H9 (cell line): ENCODE data around the gene MXRA7. TPM values are rescaled to one million over a fixed set of nuclear protein-coding genes. Genes with fewer than 3 reads are reported as not detected.

Experiments
- DNase-seq: peaks from one replicate; pipeline ENCODE4 v3.0.0-alpha.2; 2017
- H2AFZ ChIP-seq: one replicate; pipeline ENCODE4 v1.6.1; 2013; ENCODE audit warnings: mild to moderate bottlenecking, low read length, control low read depth, moderate library complexity
- H2AK5ac ChIP-seq: 2 replicates; pipeline ENCODE4 v1.6.1; 2013; ENCODE audit warnings: low read length, control low read depth, mixed read lengths; ENCODE audit not compliant: insufficient read length
- H2BK120ac ChIP-seq: one replicate; pipeline ENCODE4 v1.6.1; 2013; ENCODE audit warnings: low read depth, mild to moderate bottlenecking, low read length, control low read depth, inconsistent platforms; ENCODE audit not compliant: poor library complexity, severe bottlenecking
- H2BK12ac ChIP-seq: 2 replicates; pipeline ENCODE4 v1.6.1; 2013; ENCODE audit warnings: low read length, control low read depth, mixed read lengths, low read depth; ENCODE audit not compliant: insufficient read length
- H2BK15ac ChIP-seq: 2 replicates; pipeline ENCODE4 v1.6.1; 2013; ENCODE audit warnings: low read depth, low read length, control low read depth
- H2BK20ac ChIP-seq: one replicate; pipeline ENCODE4 v1.6.1; 2013; ENCODE audit warnings: low read depth, mild to moderate bottlenecking, low read length, control low read depth, inconsistent platforms; ENCODE audit not compliant: poor library complexity, severe bottlenecking
- H2BK5ac ChIP-seq: 2 replicates; pipeline ENCODE4 v1.6.1; 2013; ENCODE audit warnings: low read length, control low read depth, mixed read lengths; ENCODE audit not compliant: insufficient read length
- H3K14ac ChIP-seq: 2 replicates; pipeline ENCODE4 v1.6.1; 2013; ENCODE audit warnings: low read length, control low read depth; ENCODE audit not compliant: insufficient read depth
- H3K18ac ChIP-seq: 2 replicates; pipeline ENCODE4 v1.6.1; 2013; ENCODE audit warnings: low read depth, mild to moderate bottlenecking, mixed read lengths, low read length, control low read depth; ENCODE audit not compliant: insufficient read length
- H3K23ac ChIP-seq: 2 replicates; pipeline ENCODE4 v1.6.1; 2013; ENCODE audit warnings: low read length, control low read depth, mixed read lengths, low read depth; ENCODE audit not compliant: insufficient read length
- H3K23me2 ChIP-seq: 2 replicates; pipeline ENCODE4 v1.6.1; 2013; ENCODE audit warnings: low read depth, mild to moderate bottlenecking, mixed read lengths, low read length, control low read depth; ENCODE audit not compliant: insufficient read length, poor library complexity, severe bottlenecking
- H3K27ac ChIP-seq: 2 replicates; pipeline ENCODE4 v1.5.1; 2013; ENCODE audit warnings: low read length, control low read depth, mixed read lengths, low read depth; ENCODE audit not compliant: insufficient read length
- H3K27me3 ChIP-seq: 2 replicates; pipeline ENCODE4 v1.6.1; 2013; ENCODE audit warnings: low read length, control low read depth, inconsistent platforms; ENCODE audit not compliant: insufficient read depth
- H3K4ac ChIP-seq: 2 replicates; pipeline ENCODE4 v1.6.1; 2013; ENCODE audit warnings: low read depth, mild to moderate bottlenecking, control low read depth, inconsistent platforms, low read length, moderate library complexity
- H3K4me1 ChIP-seq: 2 replicates; pipeline ENCODE4 v1.6.1; 2013; ENCODE audit warnings: low read length, control low read depth, inconsistent platforms; ENCODE audit not compliant: insufficient read depth
- H3K4me2 ChIP-seq: 2 replicates; pipeline ENCODE4 v1.6.1; 2013; ENCODE audit warnings: low read length, control low read depth, mixed read lengths; ENCODE audit not compliant: insufficient read length, insufficient read depth
- H3K56ac ChIP-seq: 2 replicates; pipeline ENCODE4 v1.6.1; 2013; ENCODE audit warnings: low read depth, mild to moderate bottlenecking, mixed read lengths, low read length, control low read depth; ENCODE audit not compliant: insufficient read length
- H3K79me1 ChIP-seq: 2 replicates; pipeline ENCODE4 v1.6.1; 2013; ENCODE audit warnings: low read depth, mild to moderate bottlenecking, moderate library complexity, low read length, control low read depth, inconsistent platforms; ENCODE audit not compliant: insufficient read depth, poor library complexity, severe bottlenecking
- H3K79me2 ChIP-seq: 2 replicates; pipeline ENCODE4 v1.6.1; 2013; ENCODE audit warnings: low read length, control low read depth, inconsistent platforms; ENCODE audit not compliant: insufficient read depth
- H3K9ac ChIP-seq: 2 replicates; pipeline ENCODE4 v1.6.1; 2013; ENCODE audit warnings: low read length, control low read depth, mixed read lengths; ENCODE audit not compliant: insufficient read length; ENCODE audit errors: extremely low read depth
- H3K9me3 ChIP-seq: one replicate; pipeline ENCODE4 v1.6.1; 2013; ENCODE audit warnings: low read depth, low read length, inconsistent platforms; ENCODE audit not compliant: control insufficient read depth
- H3T11ph ChIP-seq: one replicate; pipeline ENCODE4 v1.6.1; 2013; ENCODE audit warnings: mild to moderate bottlenecking, low read length, control low read depth, inconsistent platforms
- H4K20me1 ChIP-seq: one replicate; pipeline ENCODE4 v1.6.1; 2013; ENCODE audit not compliant: control insufficient read depth, insufficient read length, insufficient read depth
- H4K5ac ChIP-seq: 2 replicates; pipeline ENCODE4 v1.6.1; 2013; ENCODE audit warnings: low read depth, mild to moderate bottlenecking, mixed read lengths, low read length, control low read depth; ENCODE audit not compliant: insufficient read length
- H4K8ac ChIP-seq: replicated peaks from 2 replicates; pipeline ENCODE4 v1.6.1; 2013; ENCODE audit warnings: low read length, control low read depth, mixed read lengths, low read depth; ENCODE audit not compliant: insufficient read length
- H4K91ac ChIP-seq: 2 replicates; pipeline ENCODE4 v1.6.1; 2013; ENCODE audit warnings: low read depth, mild to moderate bottlenecking, moderate library complexity, mixed read lengths, low read length, control low read depth; ENCODE audit not compliant: insufficient read length
- H3K27ac Mint-ChIP-seq, 3 experiments: 2 replicates in 2 of 3; 3 replicates in 1 of 3; pipeline ENCODE4 v1.8.0; 2020 to 2021; ENCODE audit warnings: mixed read lengths in 3 of 3, mild to moderate bottlenecking in 1 of 3, moderate library complexity in 1 of 3
- H3K27me3 Mint-ChIP-seq: 2 replicates; pipeline ENCODE4 v1.8.0; 2021; ENCODE audit warnings: low read depth, mild to moderate bottlenecking, moderate library complexity, mixed read lengths
- H3K36me3 Mint-ChIP-seq, 3 experiments: 2 replicates in 2 of 3; 3 replicates in 1 of 3; pipeline ENCODE4 v1.8.0; 2020 to 2021; ENCODE audit warnings: low read depth in 3 of 3, mixed read lengths in 3 of 3; ENCODE audit not compliant: insufficient read depth in 1 of 3
- H3K4me1 Mint-ChIP-seq, 2 experiments: 2 replicates each; pipeline ENCODE4 v1.8.0; 2020; ENCODE audit warnings: mixed read lengths in 2 of 2
- H3K4me3 Mint-ChIP-seq, 2 experiments: 2 replicates in 1 of 2; 3 replicates in 1 of 2; pipeline ENCODE4 v1.8.0; 2020 to 2021; ENCODE audit warnings: mild to moderate bottlenecking in 2 of 2, mixed read lengths in 2 of 2, moderate library complexity in 1 of 2
- H3K9me3 Mint-ChIP-seq, 2 experiments: 2 replicates in 1 of 2; 3 replicates in 1 of 2; pipeline ENCODE4 v1.8.0; 2020; ENCODE audit warnings: mild to moderate bottlenecking in 2 of 2, mixed read lengths in 2 of 2, moderate library complexity in 1 of 2
- whole genome bisulfite sequencing: extraction: QIAGEN DNeasy Blood & Tissue Kit; methylation state at CpG from one replicate; pipeline ENCODE4 v1.1.7; 2013; ENCODE audit warnings: missing lambda C conversion rate, low lambda C conversion rate, mixed read lengths; ENCODE audit not compliant: insufficient read length; ENCODE audit errors: extremely low coverage; 5-methylcytosine and 5-hydroxymethylcytosine counted together
- total RNA-seq: library from RNA; stranded (reverse); gene quantifications from 2 replicates; pipeline ENCODE4 v1.2.1, GENCODE V29; 2021
- TF ChIP-seq, protein P1 (sequence below): fragments of 200-600 bp; sonication (generic); conservative IDR thresholded peaks from 3 replicates; pipeline ENCODE4 v1.8.0; 2021; ENCODE audit warnings: antibody characterized with exemption, mild to moderate bottlenecking

The MXRA7 gene
- total RNA-seq, 1 experiment from 2014 or later = 28.2 TPM

DNA sequence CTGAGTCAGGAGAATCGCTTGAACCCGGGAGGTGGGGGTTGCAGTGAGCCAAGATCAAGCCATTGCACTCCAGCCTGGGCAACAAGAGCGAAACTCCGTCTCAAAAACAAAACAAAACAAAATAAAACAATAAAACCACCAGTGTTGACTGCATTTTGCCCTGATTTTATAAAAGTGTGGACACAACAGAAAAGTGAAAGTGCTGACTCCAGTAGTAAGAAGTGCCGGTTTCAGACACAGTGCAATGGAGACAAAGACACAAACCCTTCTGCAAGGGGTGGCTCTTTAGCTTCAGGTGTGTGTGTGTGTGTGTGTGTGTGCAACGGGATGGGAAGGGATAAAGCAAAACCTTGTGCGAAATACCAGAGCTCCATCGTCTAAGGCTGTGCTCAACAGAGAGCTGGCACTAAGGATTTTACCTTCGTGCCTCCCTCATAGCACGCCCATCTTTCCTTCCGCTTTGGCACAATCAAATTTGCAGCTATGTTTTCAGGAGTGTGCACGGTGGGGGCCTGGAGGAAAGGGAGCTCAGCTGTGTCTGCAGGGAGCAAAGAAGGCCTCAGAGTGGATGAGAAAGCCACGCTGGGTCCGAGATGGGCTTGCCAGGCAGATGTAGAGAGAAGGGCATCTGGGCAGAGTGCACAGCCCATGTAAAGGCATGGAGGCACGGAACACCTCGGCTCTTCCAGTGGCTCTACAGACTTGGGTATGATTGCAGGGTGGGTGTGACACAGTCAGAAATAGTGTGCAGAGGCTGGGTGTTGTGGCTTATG is 15.5 kb downstream of the MXRA7 start:
- Histone ChIP-seq H3K9ac (no peak overlapping the region), H2BK5ac (no peak overlapping the region), H2AFZ (no peak overlapping the region), H3K79me1 (no peaks in the 10 kb centered on the region), H3K23ac (no peak overlapping the region), H3K4ac (no peak overlapping the region), H3K27ac (no peak overlapping the region), H3K4me2 (no peak overlapping the region), H3K79me2 (no peaks in the 10 kb centered on the region), H4K8ac (peak overlapping the region; percentile 27), H3K14ac (no peak overlapping the region), H4K20me1 (no peaks in the 10 kb centered on the region), H2BK120ac (no peak overlapping the region), H4K91ac (no peak overlapping the region), H3K4me1 (no peaks in the 10 kb centered on the region), H4K5ac (no peak overlapping the region), H3K27me3 (no peaks in the 10 kb centered on the region), H3T11ph (no peak overlapping the region), H2AK5ac (no peak overlapping the region), H2BK12ac (no peak overlapping the region), H3K23me2 (peaks cover 3% of the 10 kb centered on the region), H3K56ac (no peak overlapping the region), H3K9me3 (no peaks in the 10 kb centered on the region), H2BK20ac (no peak overlapping the region), H3K18ac (no peak overlapping the region), H2BK15ac (no peak overlapping the region)
- TF ChIP-seq, protein P1, sequence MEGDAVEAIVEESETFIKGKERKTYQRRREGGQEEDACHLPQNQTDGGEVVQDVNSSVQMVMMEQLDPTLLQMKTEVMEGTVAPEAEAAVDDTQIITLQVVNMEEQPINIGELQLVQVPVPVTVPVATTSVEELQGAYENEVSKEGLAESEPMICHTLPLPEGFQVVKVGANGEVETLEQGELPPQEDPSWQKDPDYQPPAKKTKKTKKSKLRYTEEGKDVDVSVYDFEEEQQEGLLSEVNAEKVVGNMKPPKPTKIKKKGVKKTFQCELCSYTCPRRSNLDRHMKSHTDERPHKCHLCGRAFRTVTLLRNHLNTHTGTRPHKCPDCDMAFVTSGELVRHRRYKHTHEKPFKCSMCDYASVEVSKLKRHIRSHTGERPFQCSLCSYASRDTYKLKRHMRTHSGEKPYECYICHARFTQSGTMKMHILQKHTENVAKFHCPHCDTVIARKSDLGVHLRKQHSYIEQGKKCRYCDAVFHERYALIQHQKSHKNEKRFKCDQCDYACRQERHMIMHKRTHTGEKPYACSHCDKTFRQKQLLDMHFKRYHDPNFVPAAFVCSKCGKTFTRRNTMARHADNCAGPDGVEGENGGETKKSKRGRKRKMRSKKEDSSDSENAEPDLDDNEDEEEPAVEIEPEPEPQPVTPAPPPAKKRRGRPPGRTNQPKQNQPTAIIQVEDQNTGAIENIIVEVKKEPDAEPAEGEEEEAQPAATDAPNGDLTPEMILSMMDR = no peak
- Mint-ChIP-seq H3K27ac (peak overlapping the region in 2 of 3 experiments; percentile 64 to 84; a peak in 3 of 7 replicates), H3K4me1 (peaks cover 15 to 41% of the 10 kb centered on the region in 2 experiments), H3K4me3 (no peak overlapping the region), H3K36me3 (no peaks in the 10 kb centered on the region), H3K9me3 (no peaks in the 10 kb centered on the region), H3K27me3 (peaks cover 2% of the 10 kb centered on the region)
- DNase-seq = no peak
- no CpG with 5 or more reads among the region's 16 CpGs for WGBS
